MCF 10A (cell line): ENCODE measurements around the gene ZMAT5. TPM values are rescaled to one million over a fixed set of nuclear protein-coding genes. Genes with fewer than 3 reads are reported as not detected.

Experiments
- BruUV-seq: library from RNA; stranded (reverse); fragments of 400-500 nt; replicated peaks from 2 replicates; lab custom pipeline; 2021; lab: Mats Ljungman, UMichigan
- CTCF ChIA-PET: fragments of 300-600 bp; sonication (Branson Sonifier 250); formaldehyde crosslinking; extraction: SDS; loops from one replicate; lab custom pipeline; 2021; ENCODE audit warnings: antibody characterized with exemption, inconsistent platforms; lab: Yijun Ruan, JAX
- POLR2A ChIA-PET: fragments of 300-600, 350-650 bp; sonication (Branson Sonifier 250); formaldehyde crosslinking; extraction: SDS; loops from one replicate; lab custom pipeline; 2020; ENCODE audit warnings: antibody characterized with exemption, inconsistent platforms; lab: Yijun Ruan, JAX
- DNase-seq: peaks from one replicate; pipeline ENCODE4 v3.0.0-alpha.2; 2018; ENCODE audit not compliant: unreplicated experiment
- H3K27ac Mint-ChIP-seq: one replicate; pipeline ENCODE4 v1.8.0; 2022; ENCODE audit warnings: mild to moderate bottlenecking, low read depth, mixed read lengths; ENCODE audit not compliant: unreplicated experiment
- H3K27me3 Mint-ChIP-seq: one replicate; pipeline ENCODE4 v1.8.0; 2022; ENCODE audit warnings: mixed read lengths; ENCODE audit not compliant: insufficient read depth, unreplicated experiment
- H3K36me3 Mint-ChIP-seq: one replicate; pipeline ENCODE4 v1.8.0; 2022; ENCODE audit warnings: mild to moderate bottlenecking, moderate library complexity, mixed read lengths; ENCODE audit not compliant: insufficient read depth, unreplicated experiment
- H3K4me1 Mint-ChIP-seq: one replicate; pipeline ENCODE4 v1.8.0; 2022; ENCODE audit warnings: mixed read lengths; ENCODE audit not compliant: insufficient read depth, unreplicated experiment
- H3K4me3 Mint-ChIP-seq: one replicate; pipeline ENCODE4 v1.8.0; 2022; ENCODE audit warnings: mild to moderate bottlenecking, moderate library complexity, mixed read lengths; ENCODE audit not compliant: unreplicated experiment
- H3K9me3 Mint-ChIP-seq: one replicate; pipeline ENCODE4 v1.8.0; 2022; ENCODE audit warnings: mixed read lengths; ENCODE audit not compliant: unreplicated experiment
- intact Hi-C: fragments of 100-400 bp; cut with micrococcal nuclease; formaldehyde crosslinking; loops from 2 replicates; pipeline ENCODE4 v1.14.1; 2022
- total RNA-seq: library from RNA; stranded (reverse); gene quantifications from 2 replicates; pipeline ENCODE4 v1.2.3, GENCODE V29; 2022
- TF ChIP-seq, protein P1 (sequence below): fragments of 200-600 bp; IDR thresholded peaks from one replicate; pipeline ENCODE4 v1.8.0; 2022; ENCODE audit warnings: antibody characterized with exemption, mild to moderate bottlenecking; ENCODE audit not compliant: unreplicated experiment

Gene ZMAT5
- total RNA-seq, 1 experiment from 2014 or later: 19.0 TPM

DNA sequence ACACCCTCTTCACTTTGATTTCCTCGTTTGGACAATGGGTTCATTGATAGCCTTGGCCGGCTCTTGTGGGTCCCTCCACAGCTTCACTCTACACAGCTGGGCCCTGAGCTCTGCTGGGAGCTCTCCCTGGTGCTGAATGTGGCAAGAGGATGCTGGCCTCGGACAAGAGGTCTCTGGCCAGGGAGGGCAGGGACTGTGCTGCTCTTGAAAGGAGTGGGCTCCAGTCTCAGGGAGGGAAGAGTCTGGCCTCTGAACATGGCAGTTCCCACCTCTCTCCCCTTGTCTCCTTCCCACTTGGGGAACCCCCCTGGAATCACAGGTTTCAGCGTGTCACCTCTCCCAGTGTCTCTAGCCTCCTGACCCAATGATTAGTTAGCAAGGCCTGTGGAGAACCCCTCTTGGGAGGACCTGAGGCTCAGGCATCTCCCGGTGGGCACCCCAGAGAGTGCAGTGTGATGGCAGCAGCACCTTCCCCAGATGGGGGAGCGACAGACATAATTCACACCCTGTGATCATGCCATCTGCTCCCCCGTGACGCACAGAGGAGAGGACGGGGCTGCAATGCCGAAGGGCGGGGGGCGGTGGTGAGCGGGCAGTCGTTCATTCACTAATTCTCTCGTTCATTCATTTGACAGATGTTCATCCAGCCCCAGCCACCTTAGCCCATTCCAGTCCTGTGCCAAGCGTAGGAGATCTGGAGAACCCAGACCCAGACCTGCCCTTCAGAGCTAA is 49.8 kb downstream of the ZMAT5 start:
- ChIA-PET POLR2A (interaction anchor here (0.8 to 1.0 kb wide), 2 partner anchors 13 to 16 kb away, joined by 4 to 6 read pairs; no protein-coding TSS in a partner anchor), CTCF (interaction anchor here (0.6 to 1.6 kb wide), 6 partner anchors 28 to 372 kb away, joined by 3 to 5 read pairs (median 3); partner anchors contain the start of gene ZMAT5)
- Mint-ChIP-seq H3K27me3 (peaks cover 11% of the 10 kb centered on the region), H3K27ac (no peak overlapping the region), H3K4me1 (no peaks in the 10 kb centered on the region), H3K36me3 (no peaks in the 10 kb centered on the region), H3K9me3 (no peaks in the 10 kb centered on the region), H3K4me3 (no peak overlapping the region)
- TF ChIP-seq, protein P1, sequence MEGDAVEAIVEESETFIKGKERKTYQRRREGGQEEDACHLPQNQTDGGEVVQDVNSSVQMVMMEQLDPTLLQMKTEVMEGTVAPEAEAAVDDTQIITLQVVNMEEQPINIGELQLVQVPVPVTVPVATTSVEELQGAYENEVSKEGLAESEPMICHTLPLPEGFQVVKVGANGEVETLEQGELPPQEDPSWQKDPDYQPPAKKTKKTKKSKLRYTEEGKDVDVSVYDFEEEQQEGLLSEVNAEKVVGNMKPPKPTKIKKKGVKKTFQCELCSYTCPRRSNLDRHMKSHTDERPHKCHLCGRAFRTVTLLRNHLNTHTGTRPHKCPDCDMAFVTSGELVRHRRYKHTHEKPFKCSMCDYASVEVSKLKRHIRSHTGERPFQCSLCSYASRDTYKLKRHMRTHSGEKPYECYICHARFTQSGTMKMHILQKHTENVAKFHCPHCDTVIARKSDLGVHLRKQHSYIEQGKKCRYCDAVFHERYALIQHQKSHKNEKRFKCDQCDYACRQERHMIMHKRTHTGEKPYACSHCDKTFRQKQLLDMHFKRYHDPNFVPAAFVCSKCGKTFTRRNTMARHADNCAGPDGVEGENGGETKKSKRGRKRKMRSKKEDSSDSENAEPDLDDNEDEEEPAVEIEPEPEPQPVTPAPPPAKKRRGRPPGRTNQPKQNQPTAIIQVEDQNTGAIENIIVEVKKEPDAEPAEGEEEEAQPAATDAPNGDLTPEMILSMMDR: no peak
- no TSS peak for BruUV-seq
- DNase-seq: peak; percentile 71
- intact Hi-C loops: loop anchor here (5.0 kb wide), 1 partner anchor 370 kb away; no protein-coding TSS in a partner anchor

DNA sequence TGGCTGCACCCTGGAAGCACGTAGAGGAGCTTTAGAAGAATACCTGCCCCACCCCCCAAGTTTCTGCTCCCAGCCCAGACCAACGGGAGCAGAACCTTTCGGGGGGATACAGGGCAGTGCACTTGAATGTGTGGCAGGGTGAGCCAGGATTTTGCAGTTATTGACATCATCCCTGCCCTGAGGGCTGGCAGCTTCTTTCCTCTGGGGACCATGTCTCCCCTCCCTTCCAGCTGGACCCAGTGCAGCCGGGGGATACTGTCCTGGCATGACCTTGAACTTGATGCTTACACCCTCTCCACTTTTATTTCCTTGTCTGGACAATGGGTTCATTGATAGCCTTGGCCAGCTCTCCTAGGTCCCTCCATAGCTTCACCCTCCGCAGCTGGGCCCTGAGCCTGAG is 51.1 kb downstream of the ZMAT5 start:
- Mint-ChIP-seq H3K4me1 (no peaks in the 10 kb centered on the region), H3K4me3 (no peak overlapping the region), H3K36me3 (no peaks in the 10 kb centered on the region), H3K9me3 (no peaks in the 10 kb centered on the region), H3K27me3 (peaks cover 16% of the 10 kb centered on the region), H3K27ac (no peak overlapping the region)
- no TSS peak for BruUV-seq
- intact Hi-C loops: loop anchor here (5.0 kb wide), 1 partner anchor 372 kb away; no protein-coding TSS in a partner anchor
- POLR2A ChIA-PET: no interaction called here
- CTCF ChIA-PET: interaction anchor here (1.2 to 2.2 kb wide), 2 partner anchors 281 to 290 kb away, joined by 3 to 4 read pairs; no protein-coding TSS in a partner anchor
- TF ChIP-seq, protein P1: no peak
- DNase-seq: no peak

DNA sequence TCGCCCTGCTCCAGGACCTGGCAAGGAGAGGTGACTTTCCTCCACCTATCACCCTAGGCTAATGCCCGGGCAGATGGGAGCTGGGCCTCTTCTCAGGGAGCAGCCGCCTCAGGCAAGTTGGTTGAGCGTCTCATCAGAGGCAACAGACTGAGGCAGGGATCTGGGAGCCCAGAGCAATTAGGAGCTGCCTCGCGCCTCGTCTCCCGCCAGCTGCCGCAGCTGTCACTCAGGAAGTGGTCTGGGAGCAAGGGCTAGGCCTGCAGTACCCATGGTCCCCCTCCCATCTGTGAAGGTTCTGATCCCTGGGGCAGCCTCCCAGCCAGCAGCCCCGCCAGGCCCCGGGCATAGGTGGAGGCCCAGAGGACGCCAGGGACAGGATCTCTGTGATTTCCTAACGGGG is 51.6 kb downstream of the ZMAT5 start:
- TF ChIP-seq, protein P1: no peak
- DNase-seq: no peak
- no peaks in the 10 kb centered on the region for H3K9me3 Mint-ChIP-seq
- ChIA-PET POLR2A (no interaction called here), CTCF (interaction anchor here (1.2 to 2.2 kb wide), 2 partner anchors 281 to 290 kb away, joined by 3 to 4 read pairs; no protein-coding TSS in a partner anchor)
- no peaks in the 10 kb centered on the region for H3K4me1 Mint-ChIP-seq
- H3K27me3 Mint-ChIP-seq: peaks cover 16% of the 10 kb centered on the region
- no TSS peak for BruUV-seq
- no peak overlapping the region for H3K27ac Mint-ChIP-seq
- no peak overlapping the region for H3K4me3 Mint-ChIP-seq
- H3K36me3 Mint-ChIP-seq: no peaks in the 10 kb centered on the region
- intact Hi-C loops: loop anchor here (5.0 kb wide), 1 partner anchor 372 kb away; no protein-coding TSS in a partner anchor

DNA sequence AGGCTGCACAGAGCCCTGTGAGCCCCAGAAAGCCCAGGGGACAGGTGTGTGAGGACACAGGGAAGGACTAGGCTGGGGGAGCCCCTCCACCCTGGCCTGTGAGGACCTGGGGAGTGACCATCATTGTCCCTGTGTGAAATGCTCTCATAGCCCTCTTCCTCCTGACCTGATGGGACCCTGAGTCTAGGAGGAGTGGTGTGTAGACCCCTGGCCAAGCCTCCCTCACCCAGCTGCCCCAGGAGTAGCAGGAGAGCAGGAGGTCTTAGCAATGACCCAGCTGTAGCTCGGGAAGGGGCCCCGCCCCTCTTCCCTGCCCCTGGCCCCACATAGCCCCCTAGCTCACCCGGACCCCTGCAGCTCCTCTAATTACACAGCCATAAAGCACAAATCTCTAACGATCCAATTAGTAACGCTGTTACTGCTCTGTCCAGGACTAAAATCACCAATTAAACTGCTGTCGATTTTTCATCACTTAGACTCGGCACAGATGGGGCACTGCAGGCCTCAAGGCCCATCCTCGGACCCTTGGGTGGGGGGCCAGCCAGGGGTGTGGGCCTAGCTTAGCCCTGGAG is 53.6 kb downstream of the ZMAT5 start:
- DNase-seq: no peak
- intact Hi-C loops: no loop called here
- BruUV-seq: no TSS peak
- no peaks in the 10 kb centered on the region for H3K36me3 Mint-ChIP-seq
- no peak overlapping the region for H3K27ac Mint-ChIP-seq
- H3K27me3 Mint-ChIP-seq: peaks cover 16% of the 10 kb centered on the region
- TF ChIP-seq, protein P1: no peak
- no peaks in the 10 kb centered on the region for H3K9me3 Mint-ChIP-seq
- ChIA-PET POLR2A (no interaction called here), CTCF (interaction anchor here (0.7 to 2.2 kb wide), 2 partner anchors 15 to 292 kb away, joined by 3 to 4 read pairs; no protein-coding TSS in a partner anchor)
- no peaks in the 10 kb centered on the region for H3K4me1 Mint-ChIP-seq
- H3K4me3 Mint-ChIP-seq: no peak overlapping the region
